CD14-positive monocyte (primary cell): ENCODE results near the gene BTAF1. TPM values are rescaled to one million over a fixed set of nuclear protein-coding genes. Genes with fewer than 3 reads are reported as not detected.
"Not testable (repeated sequence)": the region's sequence is repeated elsewhere in the genome, so short reads cannot be mapped to it uniquely, and the experiment has no call there.

Source experiments
- DNase-seq, 3 donors: peaks; one replicate each; pipeline ENCODE4 v3.0.0-alpha.2; 2011 to 2022
- H2AFZ ChIP-seq: 2 replicates; pipeline ENCODE4 v1.6.0; 2012; ENCODE audit warnings: mild to moderate bottlenecking, low read depth, low read length, inconsistent platforms; ENCODE audit not compliant: insufficient read depth, poor library complexity, severe bottlenecking
- H3K27ac ChIP-seq, 2 donors: 1 replicate in 1 of 2; 2 replicates in 1 of 2; pipeline ENCODE4 v1.5.1; 2012 to 2013; ENCODE audit warnings: low read length in 2 of 2, control low read depth in 1 of 2, inconsistent platforms in 1 of 2, low read depth in 1 of 2, mild to moderate bottlenecking in 1 of 2
- H3K27me3 ChIP-seq, 2 donors: one replicate each; pipeline versions ENCODE4 v1.6.0 to v1.6.1; 2011 to 2013; ENCODE audit warnings: low read length in 2 of 2; ENCODE audit not compliant: control insufficient read depth in 2 of 2, insufficient read depth in 2 of 2
- H3K36me3 ChIP-seq, 2 donors: replicated peaks in 1 of 2; 1 replicate in 1 of 2; 2 replicates in 1 of 2; pipeline versions ENCODE4 v1.5.1 to v1.6.1; 2012 to 2013; ENCODE audit warnings: low read length in 2 of 2, control low read depth in 1 of 2, inconsistent platforms in 1 of 2, mild to moderate bottlenecking in 1 of 2; ENCODE audit not compliant: insufficient read depth in 2 of 2, control insufficient read depth in 1 of 2
- H3K4me1 ChIP-seq, 2 donors: 1 replicate in 1 of 2; 2 replicates in 1 of 2; pipeline versions ENCODE4 v1.5.1 to v1.6.1; 2012 to 2013; ENCODE audit warnings: low read length in 2 of 2, control low read depth in 1 of 2, inconsistent platforms in 1 of 2, mild to moderate bottlenecking in 1 of 2, moderate library complexity in 1 of 2; ENCODE audit not compliant: insufficient read depth in 2 of 2, control insufficient read depth in 1 of 2
- H3K4me2 ChIP-seq: replicated peaks from 2 replicates; pipeline ENCODE3; 2012; ENCODE audit warnings: low read length, moderate library complexity, mild to moderate bottlenecking; ENCODE audit not compliant: poor library complexity, severe bottlenecking; ENCODE audit errors: extremely low read depth
- H3K4me3 ChIP-seq, 3 experiments: fragments of 200-600 bp in 1 of 3; sonication (generic) in 1 of 3; replicated peaks in 1 of 3; 1 replicate in 2 of 3; 2 replicates in 1 of 3; pipeline ENCODE4 v1.5.1; 2011 to 2013; ENCODE audit warnings: low read length in 3 of 3, mild to moderate bottlenecking in 3 of 3, control low read depth in 2 of 3, low read depth in 2 of 3, inconsistent platforms in 1 of 3, moderate library complexity in 1 of 3
- H3K79me2 ChIP-seq: 2 replicates; pipeline ENCODE4 v1.6.0; 2012; ENCODE audit warnings: mild to moderate bottlenecking, control low read depth, inconsistent platforms, low read length, moderate library complexity; ENCODE audit not compliant: insufficient read depth
- H3K9ac ChIP-seq: 2 replicates; pipeline ENCODE4 v1.6.0; 2017; ENCODE audit warnings: low read length, mild to moderate bottlenecking; ENCODE audit not compliant: insufficient read depth, poor library complexity, severe bottlenecking
- H3K9me3 ChIP-seq, 2 donors: replicated peaks in 1 of 2; 1 replicate in 1 of 2; 2 replicates in 1 of 2; pipeline versions ENCODE4 v1.5.1 to v1.6.1; 2012 to 2013; ENCODE audit warnings: low read length in 2 of 2, control low read depth in 1 of 2; ENCODE audit not compliant: control insufficient read depth in 1 of 2, insufficient read depth in 1 of 2
- H4K20me1 ChIP-seq: 2 replicates; pipeline ENCODE4 v1.6.0; 2012; ENCODE audit warnings: mild to moderate bottlenecking, low read length, control low read depth, moderate library complexity; ENCODE audit not compliant: insufficient read depth
- H3K27ac Mint-ChIP-seq, 7 donors: one replicate each; pipeline ENCODE4 v1.8.0; 2020; ENCODE audit warnings: mild to moderate bottlenecking in 7 of 7, mixed read lengths in 7 of 7, moderate library complexity in 6 of 7, inconsistent platforms in 2 of 7
- H3K27me3 Mint-ChIP-seq, 3 donors: one replicate each; pipeline ENCODE4 v1.8.0; 2021 to 2022; ENCODE audit warnings: low read depth in 3 of 3, mild to moderate bottlenecking in 3 of 3, mixed read lengths in 3 of 3, moderate library complexity in 3 of 3, inconsistent platforms in 1 of 3
- H3K36me3 Mint-ChIP-seq, 2 donors: one replicate each; pipeline ENCODE4 v1.8.0; 2020; ENCODE audit warnings: mixed read lengths in 2 of 2, inconsistent platforms in 1 of 2, mild to moderate bottlenecking in 1 of 2
- H3K4me1 Mint-ChIP-seq: one replicate; pipeline ENCODE4 v1.8.0; 2020; ENCODE audit warnings: mild to moderate bottlenecking, mixed read lengths
- H3K4me3 Mint-ChIP-seq, 2 donors: one replicate each; pipeline ENCODE4 v1.8.0; 2020; ENCODE audit warnings: mild to moderate bottlenecking in 2 of 2, mixed read lengths in 2 of 2, moderate library complexity in 1 of 2
- H3K9me3 Mint-ChIP-seq, 7 donors: one replicate each; pipeline ENCODE4 v1.8.0; 2020 to 2022; ENCODE audit warnings: mixed read lengths in 7 of 7, mild to moderate bottlenecking in 6 of 7, moderate library complexity in 6 of 7, inconsistent platforms in 2 of 7
- WGBS: methylation state at CpG from one replicate; pipeline ENCODE4 v1.1.5; 2013; ENCODE audit warnings: missing lambda C conversion rate; ENCODE audit not compliant: insufficient coverage; 5-methylcytosine and 5-hydroxymethylcytosine counted together
- intact Hi-C, 2 donors: fragments of 100-400 bp; cut with micrococcal nuclease; formaldehyde crosslinking; loops; one replicate each; pipeline versions ENCODE4 v1.15.0 to v1.15.1; 2023
- polyA plus RNA-seq, 3 donors: library from polyadenylated mRNA; depleted of rRNA in 1 of 3; unstranded in 2 of 3; stranded (reverse) in 1 of 3; fragments of 300-500 nt in 2 of 3; fragments of >200 nt in 1 of 3; fragmentation: Illumina TruSeq in 2 of 3; gene quantifications; 1 replicate in 2 of 3; 2 replicates in 1 of 3; pipeline ENCODE4 v1.2.3, GENCODE V29; 2012 to 2021
- TF ChIP-seq, protein P1 (sequence below): fragments of 200-600 bp; IDR thresholded peaks from one replicate; pipeline ENCODE4 v1.8.0; 2022; ENCODE audit warnings: antibody characterized with exemption, mild to moderate bottlenecking

Gene BTAF1
- polyA plus RNA-seq, 3 donors = 3.7 to 59.8 (median 5.1) TPM

DNA sequence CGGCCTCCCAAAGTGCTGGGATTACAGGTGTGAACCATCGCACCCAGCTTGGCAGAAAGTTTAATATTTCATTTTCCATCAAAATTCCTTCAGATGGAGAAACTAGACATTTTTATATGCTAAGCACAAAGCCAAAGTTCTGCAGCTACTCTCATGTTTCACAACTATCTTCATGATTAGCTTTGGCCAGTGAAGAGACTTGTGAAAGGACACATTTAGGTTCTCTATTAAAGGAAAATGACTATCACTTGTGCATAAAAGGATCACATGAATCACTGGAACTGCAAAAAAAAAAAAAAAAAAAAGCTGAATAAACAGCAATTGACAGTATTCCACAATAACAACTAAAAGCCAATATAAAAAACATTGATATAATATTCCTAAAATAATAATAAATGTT lies 30.5 kb upstream of the BTAF1 start:
- TF ChIP-seq, protein P1, sequence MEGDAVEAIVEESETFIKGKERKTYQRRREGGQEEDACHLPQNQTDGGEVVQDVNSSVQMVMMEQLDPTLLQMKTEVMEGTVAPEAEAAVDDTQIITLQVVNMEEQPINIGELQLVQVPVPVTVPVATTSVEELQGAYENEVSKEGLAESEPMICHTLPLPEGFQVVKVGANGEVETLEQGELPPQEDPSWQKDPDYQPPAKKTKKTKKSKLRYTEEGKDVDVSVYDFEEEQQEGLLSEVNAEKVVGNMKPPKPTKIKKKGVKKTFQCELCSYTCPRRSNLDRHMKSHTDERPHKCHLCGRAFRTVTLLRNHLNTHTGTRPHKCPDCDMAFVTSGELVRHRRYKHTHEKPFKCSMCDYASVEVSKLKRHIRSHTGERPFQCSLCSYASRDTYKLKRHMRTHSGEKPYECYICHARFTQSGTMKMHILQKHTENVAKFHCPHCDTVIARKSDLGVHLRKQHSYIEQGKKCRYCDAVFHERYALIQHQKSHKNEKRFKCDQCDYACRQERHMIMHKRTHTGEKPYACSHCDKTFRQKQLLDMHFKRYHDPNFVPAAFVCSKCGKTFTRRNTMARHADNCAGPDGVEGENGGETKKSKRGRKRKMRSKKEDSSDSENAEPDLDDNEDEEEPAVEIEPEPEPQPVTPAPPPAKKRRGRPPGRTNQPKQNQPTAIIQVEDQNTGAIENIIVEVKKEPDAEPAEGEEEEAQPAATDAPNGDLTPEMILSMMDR = no peak
- Mint-ChIP-seq H3K9me3 (peaks cover 0 to 8% (median 3%) of the 10 kb centered on the region in 7 donors), H3K4me3 (no peak overlapping the region), H3K36me3 (no peaks in the 10 kb centered on the region), H3K27me3 (peaks cover 7 to 11% (median 7%) of the 10 kb centered on the region in 3 donors), H3K4me1 (peaks cover 11% of the 10 kb centered on the region), H3K27ac (no peak overlapping the region)
- WGBS = 100% methylated on average over 1 of the region's 2 CpGs
- Histone ChIP-seq H3K4me3 (no peak overlapping the region), H4K20me1 (no peaks in the 10 kb centered on the region), H3K79me2 (no peaks in the 10 kb centered on the region), H2AFZ (no peak overlapping the region), H3K27me3 (peaks cover 3 to 11% of the 10 kb centered on the region in 2 donors), H3K4me2 (no peak overlapping the region), H3K27ac (no peak overlapping the region), H3K36me3 (no peaks in the 10 kb centered on the region), H3K9ac (no peak overlapping the region), H3K9me3 (no peaks in the 10 kb centered on the region), H3K4me1 (peaks cover under 1 to 6% of the 10 kb centered on the region in 2 donors)
- DNase-seq = no peak
- intact Hi-C loops = no loop called here

DNA sequence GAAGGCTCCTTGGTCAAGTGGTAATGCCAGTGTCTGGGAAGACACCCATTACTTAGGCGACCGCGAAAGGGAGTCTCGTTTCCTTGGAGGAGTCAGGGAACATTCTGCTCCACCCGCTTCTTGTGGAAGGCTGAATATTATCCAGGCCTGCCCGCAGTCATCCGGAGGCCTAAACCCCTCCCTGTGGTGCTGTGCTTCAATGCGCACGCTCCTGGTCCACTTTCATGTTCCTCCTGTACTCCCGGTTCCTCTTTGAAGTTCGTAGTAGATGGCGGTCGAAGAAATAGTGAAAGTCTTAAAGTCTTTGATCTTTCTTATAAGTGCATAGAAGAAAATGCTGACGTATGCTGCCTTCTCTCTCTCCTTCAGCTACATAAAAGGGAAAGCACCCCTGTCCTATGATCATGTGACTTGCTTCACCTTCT lies 29.3 kb upstream of the BTAF1 start:
- H3K9me3 ChIP-seq, H3K36me3 ChIP-seq, H3K79me2 ChIP-seq, intact Hi-C loops, H3K4me1 ChIP-seq, H3K27me3 Mint-ChIP-seq, H3K9ac ChIP-seq, H4K20me1 ChIP-seq, H3K4me1 Mint-ChIP-seq, H3K36me3 Mint-ChIP-seq, H3K9me3 Mint-ChIP-seq, H3K27me3 ChIP-seq: not testable (repeated sequence)
- Mint-ChIP-seq H3K27ac (peak overlapping the region; percentile 23 to 75 (median 48)), H3K4me3 (peak overlapping the region; percentile 28 to 75)
- peak overlapping the region in 1 of 2 donors; percentile 31 for H3K27ac ChIP-seq
- H2AFZ ChIP-seq = peak overlapping the region; percentile 59
- H3K4me3 ChIP-seq = peak overlapping the region in 1 of 3 experiments; percentile 43
- DNase-seq = peak in 2 of 3 donors; percentile 37 to 53
- WGBS = 61% methylated on average over 3 of the region's 14 CpGs
- H3K4me2 ChIP-seq = peak overlapping the region; percentile 36
